HG03439 (cell line): ENCODE measurements around the gene SLC26A5.
"Not testable (repeated sequence)": the region's sequence is repeated elsewhere in the genome, so short reads cannot be mapped to it uniquely, and the experiment has no call there.

ENCODE experiments used
- ATAC-seq: cut with Tn5 transposase; IDR thresholded peaks from one replicate; pipeline ENCODE4 v1.9.1; 2021; ENCODE audit warnings: mild to moderate bottlenecking, moderate library complexity; ENCODE audit not compliant: unreplicated experiment

Gene SLC26A5

GRCh38 chr7:103446049-103446520, at the start of gene SLC26A5:
SLC26A5 (minus strand) TSS chr7:103446207; CDS start chr7:103421514, 24,693 bp downstream.
- no peak for ATAC-seq

GRCh38 chr7:103487419-103487818, 41.4 kb upstream of the SLC26A5 start:
- ATAC-seq: no peak

GRCh38 chr7:103486873-103487272, 40.9 kb upstream of the SLC26A5 start:
- not testable (repeated sequence) for ATAC-seq

GRCh38 chr7:103480771-103481170, 34.8 kb upstream of the SLC26A5 start:
- no peak for ATAC-seq

GRCh38 chr7:103474956-103475355, 28.9 kb upstream of the SLC26A5 start:
- no peak for ATAC-seq

- ATAC-seq: no peak
Measured at GRCh38 chr7:103469095-103469948, 23.3 kb upstream of the SLC26A5 start.

GRCh38 chr7:103466814-103467213, 20.8 kb upstream of the SLC26A5 start:
- no peak for ATAC-seq

GRCh38 chr7:103462358-103462757, 16.4 kb upstream of the SLC26A5 start:
- no peak for ATAC-seq

GRCh38 chr7:103447073-103447960, 1.3 kb upstream of the SLC26A5 start:
- ATAC-seq: peak; percentile 58

- ATAC-seq: no peak
Measured at GRCh38 chr7:103445228-103446048, 569 bp downstream of the SLC26A5 start.

GRCh38 chr7:103439661-103440060, 6.3 kb downstream of the SLC26A5 start:
- ATAC-seq: no peak

- ATAC-seq: no peak
Measured at GRCh38 chr7:103437623-103438022, 8.4 kb downstream of the SLC26A5 start.

GRCh38 chr7:103432712-103433111, 13.3 kb downstream of the SLC26A5 start:
- no peak for ATAC-seq

GRCh38 chr7:103425177-103425576, 20.8 kb downstream of the SLC26A5 start:
- no peak for ATAC-seq

- no peak for ATAC-seq
Measured at GRCh38 chr7:103423467-103424179, 22.4 kb downstream of the SLC26A5 start.

- ATAC-seq: no peak
Measured at GRCh38 chr7:103420857-103421384, 25.1 kb downstream of the SLC26A5 start.

GRCh38 chr7:103418241-103418640, 27.8 kb downstream of the SLC26A5 start:
- ATAC-seq: no peak

GRCh38 chr7:103413407-103413806, 32.6 kb downstream of the SLC26A5 start:
- no peak for ATAC-seq

GRCh38 chr7:103412151-103412550, 33.9 kb downstream of the SLC26A5 start:
- no peak for ATAC-seq
